Activated T-helper 2 cell treated with anti-CD3 and anti-CD28 coated beads, Interferon-gamma antibody, Interleukin-2, Interleukin-4, amounts not matched to agents 10 μg/mL and 5 μg/mL and 100 μg/mL, durations not matched to agents 14 hours and 24 hours and 36 hours (primary cell): Measurements from ENCODE around the gene SAP30L. TPM values are rescaled to one million over a fixed set of nuclear protein-coding genes. Genes with fewer than 3 reads are reported as not detected.

Experiments used
- DNase-seq: peaks from one replicate; pipeline ENCODE4 v3.0.0; 2021; ENCODE audit warnings: low spot score
- H3K27ac Mint-ChIP-seq: one replicate; pipeline ENCODE4 v1.8.0; 2021; ENCODE audit warnings: mixed read lengths
- H3K27me3 Mint-ChIP-seq: one replicate; pipeline ENCODE4 v1.8.0; 2021; ENCODE audit warnings: low read depth, mixed read lengths
- H3K36me3 Mint-ChIP-seq: one replicate; pipeline ENCODE4 v1.8.0; 2021; ENCODE audit warnings: low read depth, mixed read lengths
- H3K4me1 Mint-ChIP-seq: one replicate; pipeline ENCODE4 v1.8.0; 2021; ENCODE audit warnings: low read depth, mixed read lengths
- H3K4me3 Mint-ChIP-seq: one replicate; pipeline ENCODE4 v1.8.0; 2021; ENCODE audit warnings: low read depth, mild to moderate bottlenecking, moderate library complexity, mixed read lengths
- H3K9me3 Mint-ChIP-seq: one replicate; pipeline ENCODE4 v1.8.0; 2021; ENCODE audit warnings: mixed read lengths
- intact Hi-C: fragments of 100-400 bp; cut with micrococcal nuclease; formaldehyde crosslinking; loops from one replicate; pipeline ENCODE4 v1.15.1; 2023
- total RNA-seq: library from RNA; stranded (reverse); gene quantifications from 2 replicates; pipeline ENCODE4 v1.2.3, GENCODE V29; 2022

The SAP30L gene
- total RNA-seq, 1 donor from 2014 or later, result 35.9 TPM

DNA sequence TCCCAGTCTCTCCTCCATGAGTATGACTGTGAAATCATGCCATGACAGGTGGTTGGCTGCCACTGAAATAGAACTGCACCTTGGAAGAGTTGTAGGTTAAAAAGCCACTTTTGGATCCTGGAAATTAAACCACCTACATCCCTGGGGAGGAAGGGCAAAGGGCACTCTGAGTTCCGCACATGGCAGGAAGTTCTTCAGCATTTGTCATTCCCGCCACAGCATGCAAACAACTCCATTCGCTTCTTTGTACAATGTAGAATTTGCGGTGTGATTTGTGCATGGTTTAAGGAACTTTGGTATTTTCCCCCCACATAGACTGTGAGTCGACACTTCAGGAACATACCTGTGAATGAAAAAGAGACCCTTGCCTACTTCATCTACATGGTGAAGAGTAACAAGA lies 9.8 kb downstream of the SAP30L start:
- Mint-ChIP-seq H3K27me3 (no peaks in the 10 kb centered on the region), H3K4me3 (no peak overlapping the region), H3K36me3 (peaks cover 57% of the 10 kb centered on the region), H3K4me1 (peaks cover 3% of the 10 kb centered on the region), H3K9me3 (no peaks in the 10 kb centered on the region), H3K27ac (no peak overlapping the region)
- DNase-seq, result no peak
- intact Hi-C loops, result no loop called here

GRCh38 chr5:154456540-154456939 lies 10.7 kb downstream of the SAP30L start:
- H3K27me3 Mint-ChIP-seq, result no peaks in the 10 kb centered on the region
- no peaks in the 10 kb centered on the region for H3K9me3 Mint-ChIP-seq
- no peak overlapping the region for H3K27ac Mint-ChIP-seq
- H3K36me3 Mint-ChIP-seq, result peaks cover 49% of the 10 kb centered on the region
- H3K4me1 Mint-ChIP-seq, result peaks cover 3% of the 10 kb centered on the region
- intact Hi-C loops, result no loop called here
- no peak for DNase-seq
- no peak overlapping the region for H3K4me3 Mint-ChIP-seq

DNA sequence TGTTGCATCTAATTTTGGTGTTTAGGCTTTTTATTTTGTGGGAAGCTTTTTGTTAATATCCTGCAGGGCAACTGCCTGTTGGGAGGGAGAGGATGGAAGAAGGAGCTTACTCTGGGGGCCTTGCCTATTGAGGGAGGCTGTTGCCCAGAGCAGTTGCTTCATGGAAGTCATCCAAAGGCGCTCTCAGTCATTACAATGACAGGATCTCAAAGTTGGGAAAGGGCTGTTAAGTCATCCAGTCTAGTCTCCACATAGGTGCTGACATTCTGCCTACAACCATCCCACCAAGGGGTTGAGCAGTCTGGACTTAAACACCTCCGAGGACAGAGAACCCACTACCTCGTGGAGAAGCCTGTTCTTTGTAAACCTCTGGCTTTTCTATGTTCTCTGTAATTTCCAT lies 13.2 kb downstream of the SAP30L start:
- intact Hi-C loops, result no loop called here
- peaks cover 3% of the 10 kb centered on the region for H3K4me1 Mint-ChIP-seq
- DNase-seq, result no peak
- H3K9me3 Mint-ChIP-seq, result no peaks in the 10 kb centered on the region
- H3K36me3 Mint-ChIP-seq, result peaks cover 31% of the 10 kb centered on the region
- no peak overlapping the region for H3K4me3 Mint-ChIP-seq
- no peak overlapping the region for H3K27ac Mint-ChIP-seq
- H3K27me3 Mint-ChIP-seq, result no peaks in the 10 kb centered on the region

- H3K27me3 Mint-ChIP-seq, result peaks cover 5% of the 10 kb centered on the region
- intact Hi-C loops, result no loop called here
- H3K36me3 Mint-ChIP-seq, result peaks cover 22% of the 10 kb centered on the region
- no peak overlapping the region for H3K27ac Mint-ChIP-seq
- H3K9me3 Mint-ChIP-seq, result no peaks in the 10 kb centered on the region
- H3K4me3 Mint-ChIP-seq, result no peak overlapping the region
- H3K4me1 Mint-ChIP-seq, result peaks cover 3% of the 10 kb centered on the region
- DNase-seq, result no peak
Observed at GRCh38 chr5:154460172-154460571, 14.4 kb downstream of the SAP30L start.

GRCh38 chr5:154461531-154461930 lies 15.7 kb downstream of the SAP30L start:
- H3K4me3 Mint-ChIP-seq, result no peak overlapping the region
- intact Hi-C loops, result no loop called here
- peaks cover under 1% of the 10 kb centered on the region for H3K4me1 Mint-ChIP-seq
- H3K9me3 Mint-ChIP-seq, result no peaks in the 10 kb centered on the region
- H3K27me3 Mint-ChIP-seq, result peaks cover 10% of the 10 kb centered on the region
- H3K36me3 Mint-ChIP-seq, result peaks cover 14% of the 10 kb centered on the region
- no peak for DNase-seq
- no peak overlapping the region for H3K27ac Mint-ChIP-seq

GRCh38 chr5:154464438-154464837 lies 18.6 kb downstream of the SAP30L start:
- Mint-ChIP-seq H3K4me3 (no peak overlapping the region), H3K27me3 (peaks cover 20% of the 10 kb centered on the region), H3K27ac (no peak overlapping the region), H3K9me3 (no peaks in the 10 kb centered on the region), H3K4me1 (no peaks in the 10 kb centered on the region), H3K36me3 (no peaks in the 10 kb centered on the region)
- intact Hi-C loops, result no loop called here
- no peak for DNase-seq

- intact Hi-C loops, result no loop called here
- H3K27me3 Mint-ChIP-seq, result peaks cover 24% of the 10 kb centered on the region
- H3K9me3 Mint-ChIP-seq, result no peaks in the 10 kb centered on the region
- no peak overlapping the region for H3K4me3 Mint-ChIP-seq
- no peaks in the 10 kb centered on the region for H3K36me3 Mint-ChIP-seq
- no peak overlapping the region for H3K27ac Mint-ChIP-seq
- no peaks in the 10 kb centered on the region for H3K4me1 Mint-ChIP-seq
- DNase-seq, result no peak
Observed at GRCh38 chr5:154465169-154465568, 19.4 kb downstream of the SAP30L start.

GRCh38 chr5:154466147-154466546 lies 20.4 kb downstream of the SAP30L start:
- Mint-ChIP-seq H3K9me3 (no peaks in the 10 kb centered on the region), H3K4me1 (peaks cover 2% of the 10 kb centered on the region), H3K36me3 (no peaks in the 10 kb centered on the region), H3K27me3 (peaks cover 33% of the 10 kb centered on the region), H3K27ac (no peak overlapping the region), H3K4me3 (no peak overlapping the region)
- intact Hi-C loops, result no loop called here
- no peak for DNase-seq

GRCh38 chr5:154466671-154467070 lies 20.9 kb downstream of the SAP30L start:
- intact Hi-C loops, result loop anchor here (1.0 kb wide), 1 partner anchor 144 kb away; no protein-coding TSS in a partner anchor
- H3K4me3 Mint-ChIP-seq, result no peak overlapping the region
- H3K4me1 Mint-ChIP-seq, result peaks cover 2% of the 10 kb centered on the region
- no peaks in the 10 kb centered on the region for H3K36me3 Mint-ChIP-seq
- no peaks in the 10 kb centered on the region for H3K9me3 Mint-ChIP-seq
- DNase-seq, result no peak
- H3K27ac Mint-ChIP-seq, result no peak overlapping the region
- H3K27me3 Mint-ChIP-seq, result peaks cover 39% of the 10 kb centered on the region

GRCh38 chr5:154467655-154468354 lies 22.0 kb downstream of the SAP30L start:
- H3K9me3 Mint-ChIP-seq, result no peaks in the 10 kb centered on the region
- H3K4me3 Mint-ChIP-seq, result no peak overlapping the region
- DNase-seq, result peak; percentile 53
- intact Hi-C loops, result loop anchor here (1.0 kb wide), 1 partner anchor 142 kb away; no protein-coding TSS in a partner anchor
- H3K4me1 Mint-ChIP-seq, result peaks cover 2% of the 10 kb centered on the region
- peaks cover 49% of the 10 kb centered on the region for H3K27me3 Mint-ChIP-seq
- H3K27ac Mint-ChIP-seq, result no peak overlapping the region
- no peaks in the 10 kb centered on the region for H3K36me3 Mint-ChIP-seq

DNA sequence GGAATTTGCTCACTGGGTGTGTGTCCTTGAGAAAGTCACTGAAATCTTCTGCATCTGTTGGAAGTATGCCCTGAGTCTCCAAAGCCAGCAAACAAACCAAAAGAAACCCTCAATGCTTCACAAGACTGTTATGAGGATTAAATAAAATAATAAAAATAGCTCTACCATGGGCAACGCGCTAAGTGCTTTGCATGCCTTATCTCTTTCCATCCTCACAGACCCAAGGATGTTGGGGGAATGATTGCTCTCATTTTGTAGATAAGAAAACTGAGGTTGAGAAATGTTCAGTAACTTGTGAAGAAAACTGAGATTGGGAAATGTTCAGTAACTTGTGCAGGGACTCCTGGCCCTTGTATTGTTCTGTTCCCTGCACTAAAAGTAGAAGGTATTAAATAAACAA lies 24.3 kb downstream of the SAP30L start:
- Mint-ChIP-seq H3K27ac (no peak overlapping the region), H3K4me1 (peaks cover 10% of the 10 kb centered on the region), H3K36me3 (no peaks in the 10 kb centered on the region), H3K4me3 (no peak overlapping the region), H3K27me3 (peaks cover 66% of the 10 kb centered on the region), H3K9me3 (no peaks in the 10 kb centered on the region)
- no peak for DNase-seq
- intact Hi-C loops, result loop anchor here (2.0 kb wide), 1 partner anchor 17 kb away; no protein-coding TSS in a partner anchor

DNA sequence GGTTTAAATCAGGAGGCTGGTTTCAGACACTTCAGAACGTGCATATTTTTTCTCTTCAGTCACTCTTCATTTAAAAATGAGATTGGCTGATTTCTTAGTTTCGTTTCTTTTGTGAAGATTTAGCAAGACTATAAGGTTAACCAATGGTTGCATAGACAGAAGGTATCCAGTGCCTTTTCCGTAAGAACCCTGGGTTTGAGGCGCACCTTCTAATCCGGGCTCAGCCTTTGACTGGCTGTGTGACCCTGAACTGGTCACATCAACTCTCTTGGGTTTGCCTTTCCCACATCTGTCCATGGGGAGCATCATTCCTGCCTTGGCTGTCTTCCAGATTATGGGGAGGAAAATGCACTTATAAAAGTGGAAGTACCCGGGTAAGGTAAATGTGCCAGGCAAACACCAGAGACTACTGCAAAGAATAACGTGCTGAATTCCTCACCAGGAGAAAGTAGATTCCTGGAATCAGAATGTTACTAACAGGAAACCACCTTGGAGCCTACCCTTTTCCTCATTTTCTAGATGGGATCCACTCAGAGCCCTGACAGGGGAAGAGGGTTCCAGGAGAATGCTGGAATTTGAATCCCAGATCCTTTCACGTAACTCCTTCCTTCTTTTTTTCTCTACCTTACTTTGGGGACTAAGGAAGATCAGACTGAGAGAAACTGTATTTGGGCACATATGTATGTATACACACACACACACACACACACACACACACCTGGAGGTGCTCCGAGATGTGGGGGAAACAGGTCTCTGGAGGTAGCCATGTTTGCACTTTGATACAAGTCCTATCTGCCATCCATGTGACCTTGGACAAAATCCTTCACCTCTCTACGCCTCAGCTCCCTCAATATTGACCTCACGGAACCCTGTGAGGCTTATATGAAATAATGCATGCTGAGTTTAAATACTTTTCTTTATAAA lies 25.4 kb downstream of the SAP30L start:
- H3K27ac Mint-ChIP-seq, result no peak overlapping the region
- DNase-seq, result no peak
- intact Hi-C loops, result loop anchor here (2.0 kb wide), 1 partner anchor 16 kb away; no protein-coding TSS in a partner anchor
- H3K36me3 Mint-ChIP-seq, result no peaks in the 10 kb centered on the region
- no peak overlapping the region for H3K4me3 Mint-ChIP-seq
- peaks cover 72% of the 10 kb centered on the region for H3K27me3 Mint-ChIP-seq
- no peaks in the 10 kb centered on the region for H3K9me3 Mint-ChIP-seq
- peaks cover 11% of the 10 kb centered on the region for H3K4me1 Mint-ChIP-seq
